Gastroesophageal sphincter (tissue), 4 donors: ENCODE results near the gene TTLL8. TPM values are rescaled to one million over a fixed set of nuclear protein-coding genes. Genes with fewer than 3 reads are reported as not detected.

Experiments
- ATAC-seq: fragments of 150-250 bp; one replicate; pipeline ENCODE4 v1.9.1; 2016; ENCODE audit warnings: mild to moderate bottlenecking, moderate library complexity
- H3K27ac ChIP-seq, 4 donors: fragments of 200-600 bp; sonication (generic) in 3 of 4; 1 replicate in 3 of 4; 2 replicates in 1 of 4; pipeline ENCODE4 v1.5.1; 2016 to 2019
- H3K27me3 ChIP-seq: fragments of 200-600 bp; sonication (generic); one replicate; pipeline ENCODE4 v1.5.1; 2019
- H3K36me3 ChIP-seq, 2 donors: fragments of 200-600 bp; sonication (generic); one replicate each; pipeline ENCODE4 v1.5.1; 2019; ENCODE audit warnings: control low read depth in 1 of 2
- H3K4me1 ChIP-seq, 3 donors: fragments of 200-600 bp; sonication (generic); 1 replicate in 2 of 3; 2 replicates in 1 of 3; pipeline ENCODE4 v1.5.1; 2016 to 2019; ENCODE audit warnings: control low read depth in 2 of 3
- H3K4me3 ChIP-seq, 2 donors: fragments of 200-600 bp; sonication (generic); one replicate each; pipeline ENCODE4 v1.5.1; 2019; ENCODE audit warnings: mild to moderate bottlenecking in 1 of 2, moderate library complexity in 1 of 2
- H3K9me3 ChIP-seq, 3 donors: fragments of 200-600 bp; sonication (generic); one replicate each; pipeline ENCODE4 v1.5.1; 2017 to 2019; ENCODE audit warnings: control low read depth in 2 of 3
- CTCF ChIP-seq, 4 experiments: fragments of 200-600 bp in 2 of 4; fragments of 450-650 bp in 2 of 4; sonication (generic) in 1 of 4; IDR thresholded peaks; one replicate each; pipeline ENCODE4 v1.5.1; 2017 to 2019; ENCODE audit warnings: antibody characterized with exemption in 4 of 4, mild to moderate bottlenecking in 2 of 4, moderate library complexity in 2 of 4
- EP300 ChIP-seq: sonication (generic); formaldehyde crosslinking; IDR thresholded peaks from one replicate; pipeline ENCODE4 v1.6.1; 2017; ENCODE audit warnings: antibody characterized with exemption, mild to moderate bottlenecking
- POLR2A ChIP-seq, 2 donors: fragments of 450-650 bp; IDR thresholded peaks; one replicate each; pipeline ENCODE4 v1.6.1; 2017; ENCODE audit warnings: antibody characterized with exemption in 2 of 2, mild to moderate bottlenecking in 2 of 2, moderate library complexity in 1 of 2
- POLR2AphosphoS5 ChIP-seq: sonication (generic); formaldehyde crosslinking; IDR thresholded peaks from one replicate; pipeline ENCODE4 v1.6.1; 2017; ENCODE audit warnings: antibody characterized with exemption
- whole genome bisulfite sequencing, 2 donors: methylation state at CpG; one replicate each; pipeline ENCODE4 v1.1.5; 2018; ENCODE audit warnings: low coverage in 1 of 2; 5-methylcytosine and 5-hydroxymethylcytosine counted together
- total RNA-seq, 4 donors: library from RNA; depleted of rRNA; stranded (reverse); fragments of >200 nt; gene quantifications; one replicate each; pipeline ENCODE4 v1.1.0, GENCODE V29; 2016

The TTLL8 gene
- total RNA-seq, 4 donors from 2014 or later: not detected

GRCh38 chr22:50101870-50102565 lies 43.9 kb upstream of the TTLL8 start:
- WGBS, 2 donors: 74 to 85% methylated on average over 5 of the region's 10 CpGs
- Histone ChIP-seq H3K4me3 (no peak overlapping the region), H3K4me1 (no peaks in the 10 kb centered on the region), H3K27me3 (peaks cover 21% of the 10 kb centered on the region), H3K36me3 (no peaks in the 10 kb centered on the region), H3K27ac (no peak overlapping the region), H3K9me3 (no peaks in the 10 kb centered on the region)
- no peak for TF ChIP-seq CTCF (IDR thresholded peaks at IDR 0.05)
- TF ChIP-seq POLR2AphosphoS5: no peak
- TF ChIP-seq POLR2A (IDR thresholded peaks at IDR 0.05): no peak
- TF ChIP-seq EP300: no peak
- no peak for ATAC-seq

- no peak for TF ChIP-seq EP300
- TF ChIP-seq POLR2AphosphoS5: no peak
- no peak for TF ChIP-seq POLR2A (IDR thresholded peaks at IDR 0.05)
- no peak for TF ChIP-seq CTCF (IDR thresholded peaks at IDR 0.05)
- ATAC-seq: no peak
- H3K27me3 ChIP-seq: peaks cover 32% of the 10 kb centered on the region
- no peak overlapping the region for H3K27ac ChIP-seq
- no peaks in the 10 kb centered on the region for H3K9me3 ChIP-seq
- no peaks in the 10 kb centered on the region for H3K4me1 ChIP-seq
- WGBS, 2 donors: 87 to 90% methylated on average over 3 of the region's 3 CpGs
- no peak overlapping the region for H3K4me3 ChIP-seq
- no peaks in the 10 kb centered on the region for H3K36me3 ChIP-seq
Measured at GRCh38 chr22:50098052-50098451, 40.0 kb upstream of the TTLL8 start.

- H3K9me3 ChIP-seq: peaks cover 0 to 17% (median 0%) of the 10 kb centered on the region in 3 donors
- no peaks in the 10 kb centered on the region for H3K4me1 ChIP-seq
- ATAC-seq: no peak
- WGBS, 2 donors: 37 to 56% methylated on average over 2 to 5 of the region's 5 CpGs
- TF ChIP-seq EP300 (no peak), POLR2A (IDR thresholded peaks at IDR 0.05) (no peak), POLR2AphosphoS5 (no peak)
- peaks cover 59% of the 10 kb centered on the region for H3K27me3 ChIP-seq
- H3K36me3 ChIP-seq: no peaks in the 10 kb centered on the region
- H3K4me3 ChIP-seq: no peak overlapping the region
- no peak overlapping the region for H3K27ac ChIP-seq
Measured at GRCh38 chr22:50092342-50092741, 34.2 kb upstream of the TTLL8 start.

- Histone ChIP-seq H3K27me3 (peaks cover 63% of the 10 kb centered on the region), H3K27ac (no peak overlapping the region), H3K4me3 (no peak overlapping the region), H3K36me3 (no peaks in the 10 kb centered on the region), H3K4me1 (no peaks in the 10 kb centered on the region), H3K9me3 (peaks cover 0 to 17% (median 0%) of the 10 kb centered on the region in 3 donors)
- 51 to 65% methylated on average over 5 to 13 of the region's 29 CpGs for WGBS, 2 donors
- ATAC-seq: no peak
- TF ChIP-seq POLR2AphosphoS5: no peak
- TF ChIP-seq EP300: no peak
- TF ChIP-seq POLR2A (IDR thresholded peaks at IDR 0.05): no peak
- no peak for TF ChIP-seq CTCF (IDR thresholded peaks at IDR 0.05)
Measured at GRCh38 chr22:50091092-50091768, 33.1 kb upstream of the TTLL8 start.

- 94 to 98% methylated on average over 10 to 14 of the region's 22 CpGs for WGBS, 2 donors
- Histone ChIP-seq H3K4me3 (no peak overlapping the region), H3K36me3 (no peaks in the 10 kb centered on the region), H3K27ac (no peak overlapping the region), H3K4me1 (no peaks in the 10 kb centered on the region), H3K27me3 (peaks cover 61% of the 10 kb centered on the region), H3K9me3 (peaks cover 0 to 17% (median 0%) of the 10 kb centered on the region in 3 donors)
- no peak for ATAC-seq
- TF ChIP-seq POLR2A (IDR thresholded peaks at IDR 0.05): no peak
- no peak for TF ChIP-seq CTCF (IDR thresholded peaks at IDR 0.05)
- no peak for TF ChIP-seq POLR2AphosphoS5
- no peak for TF ChIP-seq EP300
Measured at GRCh38 chr22:50090412-50090714, 32.3 kb upstream of the TTLL8 start.
